GM12878 (cell line): Measurements from ENCODE around the gene COL15A1. TPM values are rescaled to one million over a fixed set of nuclear protein-coding genes. Genes with fewer than 3 reads are reported as not detected.

Experiments
- ATAC-seq: fragments of 200-7000 bp; cut with Tn5 transposase; 3 replicates; pipeline ENCODE4 v1.9.1; 2020; ENCODE audit warnings: mild to moderate bottlenecking, moderate library complexity
- BruUV-seq: library from RNA; stranded (reverse); fragments of 400-500 nt; replicated peaks from 2 replicates; lab custom pipeline; 2021; lab: Mats Ljungman, UMichigan
- CTCF ChIA-PET: fragments of 300-600 bp; sonication (Branson Sonifier 250); formaldehyde crosslinking; extraction: SDS; loops from one replicate; lab custom pipeline; 2021; ENCODE audit warnings: inconsistent platforms; lab: Yijun Ruan, JAX
- POLR2A ChIA-PET: fragments of 350-600 bp; formaldehyde crosslinking; extraction: SDS; loops from one replicate; lab custom pipeline; 2021; ENCODE audit warnings: inconsistent platforms; lab: Charles Lee
- RAD21 ChIA-PET: fragments of 300-600 bp; sonication (Branson Sonifier 250); formaldehyde crosslinking; loops from one replicate; lab custom pipeline; 2023; ENCODE audit warnings: antibody characterized with exemption; ENCODE audit not compliant: unreplicated experiment; lab: Charles Lee
- SMC1A ChIA-PET: fragments of 300-600 bp; sonication (Branson Sonifier 250); formaldehyde crosslinking; loops from one replicate; lab custom pipeline; 2023; ENCODE audit not compliant: unreplicated experiment, uncharacterized antibody; lab: Charles Lee
- DNase-seq: peaks from one replicate; pipeline ENCODE4 v3.0.0-alpha.2; 2011; ENCODE audit warnings: low read depth, low spot score
- FAIRE-seq: peaks from 3 replicates; lab custom pipeline; 2011; peaks lifted over from hg19 to GRCh38; lab: Jason Lieb, UNC
- H2AFZ ChIP-seq: 2 replicates; pipeline ENCODE4 v1.6.0; 2011; ENCODE audit warnings: low read depth, low read length, control low read depth; ENCODE audit not compliant: control insufficient read depth
- H3K27ac ChIP-seq: 2 replicates; pipeline ENCODE4 v1.5.1; 2011; ENCODE audit warnings: control low read depth; ENCODE audit not compliant: control insufficient read depth, insufficient read depth
- H3K27me3 ChIP-seq, 2 experiments: replicated peaks in 1 of 2; 2 replicates each; pipeline versions ENCODE4 v1.6.0 to v1.6.1; 2011; ENCODE audit warnings: low read length in 1 of 2; ENCODE audit not compliant: control insufficient read depth in 2 of 2, insufficient read depth in 2 of 2
- H3K36me3 ChIP-seq, 2 experiments: 2 replicates each; pipeline ENCODE4 v1.5.1; 2011; ENCODE audit warnings: low read length in 1 of 2; ENCODE audit not compliant: control insufficient read depth in 2 of 2, insufficient read depth in 2 of 2
- H3K4me1 ChIP-seq: 2 replicates; pipeline ENCODE4 v1.6.1; 2011; ENCODE audit warnings: mild to moderate bottlenecking, low read length, moderate library complexity, mixed read lengths; ENCODE audit not compliant: control insufficient read depth, insufficient read depth
- H3K4me2 ChIP-seq: 2 replicates; pipeline ENCODE4 v1.6.0; 2011; ENCODE audit warnings: control low read depth; ENCODE audit not compliant: control insufficient read depth, insufficient read depth
- H3K4me3 ChIP-seq: fragments of 200-600 bp; sonication (generic); 2 replicates; pipeline ENCODE4 v1.5.1; 2016
- H3K79me2 ChIP-seq: 2 replicates; pipeline ENCODE4 v1.6.0; 2011; ENCODE audit warnings: low read length; ENCODE audit not compliant: control insufficient read depth, insufficient read depth
- H3K9ac ChIP-seq: 2 replicates; pipeline ENCODE4 v1.8.0; 2011; ENCODE audit warnings: low read length, control low read depth, mixed read lengths; ENCODE audit not compliant: control insufficient read depth, insufficient read depth
- H3K9me3 ChIP-seq: replicated peaks from 3 replicates; pipeline ENCODE4 v1.5.1; 2011; ENCODE audit warnings: mild to moderate bottlenecking, low read length; ENCODE audit not compliant: control insufficient read depth, insufficient read depth
- H4K20me1 ChIP-seq: 2 replicates; pipeline ENCODE4 v1.6.0; 2011; ENCODE audit not compliant: control insufficient read depth, insufficient read depth
- ATF2 ChIP-seq: IDR thresholded peaks from 2 replicates; pipeline ENCODE4 v1.6.1; 2012; ENCODE audit warnings: low read length, inconsistent platforms
- DPF2 ChIP-seq: fragments of 450-650 bp; IDR thresholded peaks from 2 replicates; pipeline ENCODE4 v1.6.1; 2017; ENCODE audit warnings: mild to moderate bottlenecking
- FOXK2 ChIP-seq: fragments of 450-650 bp; IDR thresholded peaks from 2 replicates; pipeline ENCODE4 v1.6.1; 2017; ENCODE audit warnings: mild to moderate bottlenecking, moderate library complexity
- HDGF ChIP-seq: fragments of 450-650 bp; IDR thresholded peaks from 2 replicates; pipeline ENCODE4 v1.6.1; 2016; ENCODE audit warnings: antibody characterized with exemption
- JUND ChIP-seq: IDR thresholded peaks from 2 replicates; pipeline ENCODE4 v1.6.1; 2012; ENCODE audit warnings: low read depth, mild to moderate bottlenecking, low read length, improper control_type of control experiment, moderate library complexity
- PML ChIP-seq: IDR thresholded peaks from 2 replicates; pipeline ENCODE4 v1.6.1; 2012; ENCODE audit warnings: low read length, inconsistent platforms
- ZBTB11 ChIP-seq: fragments of 450-650 bp; formaldehyde crosslinking; IDR thresholded peaks from 2 replicates; pipeline ENCODE4 v1.5.0; 2022; ENCODE audit warnings: mild to moderate bottlenecking, missing genetic modification characterization
- ZNF622 ChIP-seq: fragments of 450-650 bp; IDR thresholded peaks from 2 replicates; pipeline ENCODE4 v1.6.1; 2017; ENCODE audit warnings: mild to moderate bottlenecking, inconsistent platforms
- ZSCAN29 ChIP-seq: fragments of 450-650 bp; IDR thresholded peaks from 2 replicates; pipeline ENCODE4 v1.6.1; 2017; ENCODE audit warnings: mild to moderate bottlenecking, moderate library complexity
- WGBS: methylation state at CpG from one replicate; pipeline ENCODE4 v1.1.6; 2016; ENCODE audit warnings: low lambda C conversion rate; ENCODE audit not compliant: insufficient replicate concordance, insufficient coverage; ENCODE audit errors: missing lambda C conversion rate; 5-methylcytosine and 5-hydroxymethylcytosine counted together
- in situ Hi-C: fragments of 300-500 bp; cut with MboI; formaldehyde crosslinking; loops from 9 replicates; pipeline ENCODE4 v1.14.3; 2018; ENCODE audit warnings: mixed read lengths
- intact Hi-C: fragments of 100-400 bp; cut with micrococcal nuclease; formaldehyde crosslinking; loops from one replicate; pipeline ENCODE4 v1.14.2; 2022; ENCODE audit not compliant: unreplicated experiment
- polyA plus RNA-seq, 11 experiments: library from polyadenylated mRNA; depleted of rRNA in 4 of 11; unstranded in 6 of 11; stranded (reverse) in 5 of 11; fragments of >200 nt; fragmentation: Nextera tagmentation in 4 of 11; fragmentation: Illumina TruSeq in 1 of 11; extraction: Ambion mirVana in 4 of 11; extraction: Trizol in 1 of 11; gene quantifications; 1 replicate in 1 of 11; 2 replicates in 10 of 11; pipeline versions ENCODE4 v1.2.1 to v1.2.3, GENCODE V29; 2011 to 2016; ENCODE audit warnings: inconsistent platforms in 2 of 11, missing spikeins in 2 of 11, low read depth in 1 of 11
- total RNA-seq, 4 experiments: library from RNA; depleted of rRNA in 3 of 4; stranded (reverse); fragments of >200 nt in 3 of 4; fragmentation: Illumina TruSeq in 1 of 4; extraction: Trizol in 1 of 4; gene quantifications; 2 replicates each; pipeline versions ENCODE4 v1.2.1 to v1.2.3, GENCODE V29; 2013 to 2021

Gene COL15A1
- total and polyA plus RNA-seq, 10 of the 15 experiments (the other 5 are each of a cell fraction or from before 2014, with no cell fraction given): 0.01 to 0.28 (median 0.06) TPM; not detected in 2

DNA sequence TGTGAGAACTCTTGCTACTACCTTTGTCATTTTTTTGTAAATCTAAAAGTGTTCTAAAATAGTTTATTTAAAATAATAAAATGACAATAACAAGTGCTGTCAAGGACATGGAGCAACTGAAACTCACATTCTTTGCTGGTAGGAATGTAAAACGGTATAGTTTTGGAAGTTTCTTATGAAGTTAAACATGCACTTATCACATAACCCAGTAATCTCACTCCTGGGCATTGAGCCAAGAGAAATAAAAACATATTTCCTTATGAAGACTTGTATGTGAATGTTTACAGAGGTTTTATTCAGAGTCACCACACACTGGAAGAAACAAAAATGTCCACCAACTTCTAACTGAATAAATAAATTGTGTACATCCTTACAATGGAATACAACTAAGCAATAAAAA, 46.0 kb upstream of the COL15A1 start (continued):
- TF ChIP-seq JUND (no peak), ATF2 (no peak), FOXK2 (no peak)

GRCh38 chr9:98899408-98900056, 44.2 kb upstream of the COL15A1 start:
- RAD21 ChIA-PET: no interaction called here
- Histone ChIP-seq H3K4me3 (no peak overlapping the region), H4K20me1 (no peaks in the 10 kb centered on the region)
- CTCF ChIA-PET: interaction anchor here (0.9 kb wide), 1 partner anchor 52 kb away, joined by 3 read pairs; no protein-coding TSS in a partner anchor
- no peak for FAIRE-seq
- SMC1A ChIA-PET: interaction anchor here (1.4 kb wide), 1 partner anchor 10 kb away, joined by 4 read pairs; no protein-coding TSS in a partner anchor
- TF ChIP-seq ZBTB11 (CRISPR knock-in tag): no peak
- TF ChIP-seq ZNF622: no peak
- no peak for TF ChIP-seq HDGF
- no peak for TF ChIP-seq DPF2
- no peak for TF ChIP-seq PML
- TF ChIP-seq ZSCAN29: no peak
- TF ChIP-seq, all 136 proteins: peak for 0
- WGBS: 0% methylated on average over 4 of the region's 4 CpGs
- intact Hi-C loops: no loop called here
- Histone ChIP-seq H3K4me2 (no peak overlapping the region), H3K27me3 (peaks cover 0 to 6% of the 10 kb centered on the region in 2 experiments; a peak in 2 of 4 replicates), H3K36me3 (no peaks in the 10 kb centered on the region), H2AFZ (no peak overlapping the region), H3K9me3 (no peaks in the 10 kb centered on the region; the same call in 2 of the 3 replicates), H3K27ac (no peak overlapping the region), H3K79me2 (no peaks in the 10 kb centered on the region), H3K9ac (no peak overlapping the region), H3K4me1 (no peaks in the 10 kb centered on the region)
- no TSS peak for BruUV-seq
- DNase-seq: no peak
- ATAC-seq: no peak
- in situ Hi-C loops: no loop called here
- POLR2A ChIA-PET: no interaction called here
